Smooth muscle cell (in vitro differentiated cells): ENCODE measurements around the gene MARCHF10. TPM values are rescaled to one million over a fixed set of nuclear protein-coding genes. Genes with fewer than 3 reads are reported as not detected.
"Not testable (repeated sequence)": the region's sequence is repeated elsewhere in the genome, so short reads cannot be mapped to it uniquely, and the experiment has no call there.

Experiments
- DNase-seq: peaks from one replicate; lab custom pipeline; 2025; ENCODE audit not compliant: unreplicated experiment; lab: John Stamatoyannopoulos, UW
- H2AFZ ChIP-seq: fragments of 200-600 bp; sonication (generic); 2 replicates; pipeline ENCODE4 v1.6.0; 2016; ENCODE audit warnings: antibody characterized with exemption, low read depth, mild to moderate bottlenecking
- H3F3A ChIP-seq: fragments of 200-600 bp; sonication (generic); 2 replicates; pipeline ENCODE4 v1.6.0; 2017; ENCODE audit warnings: antibody characterized with exemption, low read depth
- H3K27ac ChIP-seq: fragments of 200-600 bp; sonication (generic); 2 replicates; pipeline ENCODE4 v1.5.1; 2016; ENCODE audit warnings: low read depth, mild to moderate bottlenecking
- H3K27me3 ChIP-seq: fragments of 200-600 bp; sonication (generic); 2 replicates; pipeline ENCODE4 v1.6.1; 2016; ENCODE audit warnings: low read depth, mild to moderate bottlenecking
- H3K36me3 ChIP-seq: fragments of 200-600 bp; sonication (generic); 2 replicates; pipeline ENCODE4 v1.5.1; 2016; ENCODE audit warnings: low read depth
- H3K4me1 ChIP-seq: fragments of 200-600 bp; sonication (generic); 2 replicates; pipeline ENCODE4 v1.5.1; 2016; ENCODE audit warnings: low read depth
- H3K4me2 ChIP-seq: fragments of 200-600 bp; sonication (generic); 2 replicates; pipeline ENCODE4 v1.6.0; 2016; ENCODE audit warnings: mild to moderate bottlenecking
- H3K4me3 ChIP-seq: fragments of 200-600 bp; sonication (generic); 2 replicates; pipeline ENCODE4 v1.5.1; 2016; ENCODE audit warnings: mild to moderate bottlenecking
- H3K79me2 ChIP-seq: fragments of 200-600 bp; sonication (generic); 2 replicates; pipeline ENCODE4 v1.6.0; 2016; ENCODE audit warnings: low read depth, mild to moderate bottlenecking
- H3K9ac ChIP-seq: fragments of 200-600 bp; sonication (generic); 2 replicates; pipeline ENCODE4 v1.6.0; 2016; ENCODE audit warnings: low read depth
- H3K9me3 ChIP-seq: fragments of 200-600 bp; sonication (generic); replicated peaks from 2 replicates; pipeline ENCODE4 v1.5.1; 2016; ENCODE audit warnings: low read depth
- H4K20me1 ChIP-seq: fragments of 200-600 bp; sonication (generic); 2 replicates; pipeline ENCODE4 v1.6.0; 2016; ENCODE audit warnings: low read depth
- CTCF ChIP-seq: fragments of 200-600 bp; sonication (generic); IDR thresholded peaks from 2 replicates; pipeline ENCODE4 v1.5.1; 2017; ENCODE audit warnings: borderline replicate concordance, mild to moderate bottlenecking, antibody characterized with exemption; ENCODE audit not compliant: insufficient read depth, poor library complexity, severe bottlenecking
- WGBS: methylation state at CpG from one replicate; pipeline ENCODE4 v1.1.7; 2016; ENCODE audit warnings: low lambda C conversion rate; 5-methylcytosine and 5-hydroxymethylcytosine counted together
- polyA plus RNA-seq: library from polyadenylated mRNA; unstranded; fragments of >200 nt; fragmentation: Nextera tagmentation; extraction: Ambion mirVana; gene quantifications from 2 replicates; pipeline ENCODE4 v1.2.1, GENCODE V29; 2016
- total RNA-seq: library from RNA; depleted of rRNA; stranded (reverse); fragments of >200 nt; gene quantifications from 2 replicates; pipeline ENCODE4 v1.2.3, GENCODE V29; 2014

The MARCHF10 gene
- total and polyA plus RNA-seq, 2 experiments from 2014 or later, result not detected

DNA sequence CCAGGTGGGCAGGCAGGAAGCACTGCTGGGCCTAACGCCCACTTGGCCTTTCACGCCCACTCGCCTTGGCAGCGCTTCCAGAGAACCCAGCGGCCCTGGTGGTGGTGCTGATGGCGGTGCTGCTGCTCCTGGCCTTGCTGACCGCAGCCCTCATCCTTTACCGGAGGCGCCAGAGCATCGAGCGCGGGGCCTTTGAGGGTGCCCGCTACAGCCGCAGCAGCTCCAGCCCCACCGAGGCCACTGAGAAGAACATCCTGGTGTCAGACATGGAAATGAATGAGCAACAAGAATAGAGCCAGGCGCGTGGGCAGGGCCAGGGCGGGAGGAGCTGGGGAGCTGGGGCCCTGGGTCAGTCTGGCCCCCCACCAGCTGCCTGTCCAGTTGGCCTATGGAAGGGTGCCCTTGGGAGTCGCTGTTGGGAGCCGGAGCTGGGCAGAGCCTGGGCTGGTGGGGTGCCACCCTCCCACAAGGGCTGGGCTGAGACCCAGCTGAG is 115.9 kb downstream of the MARCHF10 start:
- Histone ChIP-seq H3K9ac (no peak overlapping the region), H3K27ac (no peak overlapping the region), H4K20me1 (peaks cover 28% of the 10 kb centered on the region), H2AFZ (no peak overlapping the region), H3K4me1 (no peaks in the 10 kb centered on the region), H3K4me3 (no peak overlapping the region), H3K27me3 (no peaks in the 10 kb centered on the region), H3K79me2 (no peaks in the 10 kb centered on the region), H3K4me2 (no peak overlapping the region), H3F3A (peaks cover 21% of the 10 kb centered on the region), H3K36me3 (no peaks in the 10 kb centered on the region), H3K9me3 (no peaks in the 10 kb centered on the region)
- no peak for DNase-seq
- over 99% methylated on average over 20 of the region's 20 CpGs for WGBS
- no peak for TF ChIP-seq CTCF

DNA sequence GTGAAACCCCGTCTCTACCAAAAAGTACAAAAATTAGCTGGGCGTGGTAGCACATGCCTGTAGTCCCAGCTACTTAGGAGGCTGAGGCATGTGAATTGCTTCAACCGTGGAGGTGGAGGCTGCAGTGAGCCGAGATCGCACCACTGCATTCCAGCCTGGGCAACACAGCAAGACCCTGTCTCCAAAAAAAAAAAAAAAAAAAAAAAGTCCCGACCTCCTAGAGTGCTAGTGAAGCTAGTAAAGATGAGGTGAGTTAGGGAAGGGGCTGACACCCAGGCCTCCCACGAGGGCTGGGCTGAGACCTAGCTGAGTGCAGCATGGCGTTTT is 116.6 kb downstream of the MARCHF10 start:
- not testable (repeated sequence) for H2AFZ ChIP-seq, H3K9me3 ChIP-seq, H3K79me2 ChIP-seq, H3K4me3 ChIP-seq, H3K27ac ChIP-seq, H3K9ac ChIP-seq, H3K27me3 ChIP-seq, DNase-seq, H3K36me3 ChIP-seq, H3K4me1 ChIP-seq, H3K4me2 ChIP-seq
- 91% methylated on average over 8 of the region's 8 CpGs for WGBS
- Histone ChIP-seq H4K20me1 (peaks cover 29% of the 10 kb centered on the region), H3F3A (peaks cover 21% of the 10 kb centered on the region)

DNA sequence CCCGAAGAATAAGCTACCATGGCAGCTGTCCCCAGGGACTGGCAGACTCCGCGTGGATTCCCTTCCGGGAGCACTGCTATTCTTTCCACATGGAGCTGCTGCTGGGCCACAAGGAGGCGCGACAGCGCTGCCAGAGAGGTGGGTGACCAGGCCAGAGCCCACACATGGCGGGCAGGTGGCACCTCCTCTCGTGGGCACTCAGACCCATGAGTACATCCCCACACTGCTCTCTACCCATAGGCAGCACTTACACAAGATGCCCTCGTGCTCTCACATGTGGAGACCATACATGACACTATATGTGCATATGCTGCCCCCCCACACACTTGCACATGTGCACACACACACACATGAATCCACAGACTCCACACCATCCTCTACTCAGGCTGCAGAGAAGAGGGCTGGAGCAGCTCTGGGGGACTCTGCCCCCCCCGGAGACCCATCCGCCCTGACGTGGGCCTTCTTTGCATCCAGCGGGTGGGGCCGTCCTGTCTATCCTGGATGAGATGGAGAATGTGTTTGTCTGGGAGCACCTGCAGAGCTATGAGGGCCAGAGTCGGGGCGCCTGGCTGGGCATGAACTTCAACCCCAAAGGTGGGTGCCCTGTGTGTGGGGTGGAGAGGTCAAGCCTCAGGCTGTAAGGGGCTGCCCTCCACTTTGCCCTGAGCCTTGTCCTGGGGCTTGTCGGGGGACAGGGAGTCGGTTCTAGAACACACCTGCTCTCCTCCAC is 117.8 kb downstream of the MARCHF10 start:
- Histone ChIP-seq H3K27ac (no peak overlapping the region), H4K20me1 (peaks cover 33% of the 10 kb centered on the region), H3K79me2 (no peaks in the 10 kb centered on the region), H2AFZ (no peak overlapping the region), H3K4me2 (no peak overlapping the region), H3K36me3 (no peaks in the 10 kb centered on the region), H3K9ac (no peak overlapping the region), H3K27me3 (no peaks in the 10 kb centered on the region), H3K4me3 (no peak overlapping the region), H3F3A (peaks cover 21% of the 10 kb centered on the region), H3K4me1 (no peaks in the 10 kb centered on the region), H3K9me3 (no peaks in the 10 kb centered on the region)
- no peak for TF ChIP-seq CTCF
- 95% methylated on average over 19 of the region's 19 CpGs for WGBS
- DNase-seq, result no peak

DNA sequence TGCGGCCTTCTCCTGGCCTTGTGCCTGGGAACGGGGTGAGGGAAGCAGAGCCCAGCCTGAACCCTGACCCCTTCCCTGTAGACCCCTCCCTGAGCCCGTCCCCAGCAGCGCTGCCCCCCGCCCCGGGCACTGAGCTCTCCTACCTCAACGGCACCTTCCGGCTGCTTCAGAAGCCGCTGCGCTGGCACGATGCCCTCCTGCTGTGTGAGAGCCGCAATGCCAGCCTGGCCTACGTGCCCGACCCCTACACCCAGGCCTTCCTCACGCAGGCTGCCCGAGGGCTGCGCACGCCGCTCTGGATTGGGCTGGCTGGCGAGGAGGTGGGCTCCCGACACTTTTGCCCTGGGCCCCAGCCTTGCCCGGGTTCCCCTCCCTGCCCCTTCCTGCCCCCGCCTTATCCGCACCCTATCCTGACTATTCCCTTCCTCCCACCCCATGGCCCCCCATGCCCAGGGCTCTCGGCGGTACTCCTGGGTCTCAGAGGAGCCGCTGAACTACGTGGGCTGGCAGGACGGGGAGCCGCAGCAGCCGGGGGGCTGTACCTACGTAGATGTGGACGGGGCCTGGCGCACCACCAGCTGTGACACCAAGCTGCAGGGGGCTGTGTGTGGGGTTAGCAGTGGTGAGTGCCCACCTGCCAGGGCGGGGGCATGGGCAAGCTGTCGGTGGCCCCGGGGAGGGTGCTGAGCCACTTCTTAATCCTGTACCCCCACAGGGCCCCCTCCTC is 118.5 kb downstream of the MARCHF10 start:
- TF ChIP-seq CTCF, result no peak
- Histone ChIP-seq H2AFZ (no peak overlapping the region), H3K79me2 (no peaks in the 10 kb centered on the region), H3K9ac (no peak overlapping the region), H3K36me3 (peaks cover under 1% of the 10 kb centered on the region), H3K27me3 (no peaks in the 10 kb centered on the region), H4K20me1 (peaks cover 41% of the 10 kb centered on the region), H3K4me3 (no peak overlapping the region), H3F3A (peaks cover 14% of the 10 kb centered on the region), H3K4me2 (no peak overlapping the region), H3K9me3 (no peaks in the 10 kb centered on the region), H3K27ac (no peak overlapping the region), H3K4me1 (no peaks in the 10 kb centered on the region)
- DNase-seq, result no peak
- WGBS, result 91% methylated on average over 17 of the region's 37 CpGs
